H1 (cell line): Measurements from ENCODE around the gene CFAP141. TPM values are rescaled to one million over a fixed set of nuclear protein-coding genes. Genes with fewer than 3 reads are reported as not detected.

ENCODE experiments used
- microRNA counts: library from miRNA; unstranded; fragments of <30 nt; microRNA quantifications from one replicate; lab custom pipeline; 2015
- microRNA-seq, 2 experiments: library from miRNA; unstranded; fragments of <30 nt; microRNA quantifications; one replicate each; pipeline versions ENCODE4 to v1.2.0, GENCODE V29; 2016 to 2020; ENCODE audit warnings: borderline microRNAs expressed in 2 of 2, borderline number of aligned reads in 2 of 2, borderline replicate concordance in 1 of 2
- polyA plus RNA-seq, 7 experiments: library from polyadenylated mRNA; depleted of rRNA in 3 of 7; stranded (reverse) in 5 of 7; unstranded in 2 of 7; fragments of >200 nt in 5 of 7; fragments of 200-250 nt in 2 of 7; gene quantifications; 1 replicate in 5 of 7; 2 replicates in 1 of 7; 4 replicates in 1 of 7; pipeline versions ENCODE4 v1.2.1 to v1.2.3, GENCODE V29; 2011 to 2013; ENCODE audit warnings: missing spikeins in 2 of 7, mixed read lengths in 2 of 7
- small RNA-seq: library from polyadenylated mRNA; stranded (forward); fragments of <200 nt; extraction: miRNeasy Mini kit (QIAGEN cat#:217004); gene quantifications from one replicate; pipeline ENCODE3, GENCODE V24; 2013; ENCODE audit not compliant: insufficient read depth
- total RNA-seq: library from RNA; stranded (reverse); fragmentation: NEBNext Ultra II Directional; extraction: Animal tissue kit (Norgen Biotek cat#: 25700); gene quantifications from 2 replicates; pipeline ENCODE4 v1.2.1, GENCODE V29; 2021

CFAP141 gene
- total and polyA plus RNA-seq, 2 of the 8 experiments (the other 6 are each of a cell fraction or from before 2014, with no cell fraction given) = not detected

MicroRNA genes within 50 kb of the gene (microRNA counts, 767-probe panel; counts per million panel counts)
- microRNA hsa-miR-190b (lab: Ali Mortazavi, UCI) = 879 counts per million, percentile 95 among the panel's probes with 10 or more counts

Small RNA genes lying within 50 kb of the gene (microRNA-seq; reads per million reads assigned to microRNA genes)
- 0 to 0.20 reads per million in 2 experiments for gene MIR190B

Small RNA genes lying within 50 kb of the gene (small RNA-seq; reads per million reads assigned to genes)
- 3.9 reads per million, percentile 51 among the genes with 10 or more reads in this experiment for gene MIR190B

Other genes starting within 250 kb of the CFAP141 start
- 28.6 and 33.7 TPM in 2 replicates for gene CRTC2, start 247.7 kb downstream of the CFAP141 start, total RNA-seq
- 34.3 and 38.8 TPM in 2 replicates for gene CRTC2, start 247.7 kb downstream of the CFAP141 start, polyA plus RNA-seq (2011; rRNA removed)
- gene SLC39A1, start 242.8 kb downstream of the CFAP141 start, total RNA-seq = 238 and 244 TPM in 2 replicates
- gene SLC39A1, start 242.8 kb downstream of the CFAP141 start, polyA plus RNA-seq (2011; rRNA removed) = 318 and 337 TPM in 2 replicates
- gene CREB3L4, start 238.4 kb downstream of the CFAP141 start, total RNA-seq = 34.4 and 37.2 TPM in 2 replicates
- gene CREB3L4, start 238.4 kb downstream of the CFAP141 start, polyA plus RNA-seq (2011; rRNA removed) = 50.2 and 54.0 TPM in 2 replicates
- 91.1 and 93.0 TPM in 2 replicates for gene JTB, start 228.7 kb downstream of the CFAP141 start, total RNA-seq
- gene JTB, start 228.7 kb downstream of the CFAP141 start, polyA plus RNA-seq (2011; rRNA removed) = 122 and 136 TPM in 2 replicates
- 157 TPM in 2 replicates for gene RAB13, start 220.0 kb downstream of the CFAP141 start, total RNA-seq
- 65.7 and 70.5 TPM in 2 replicates for gene RAB13, start 220.0 kb downstream of the CFAP141 start, polyA plus RNA-seq (2011; rRNA removed)
- gene RPS27, start 215.6 kb downstream of the CFAP141 start, total RNA-seq = 1,810 and 1,941 TPM in 2 replicates
- 2,224 and 3,155 TPM in 2 replicates for gene RPS27, start 215.6 kb downstream of the CFAP141 start, polyA plus RNA-seq (2011; rRNA removed)
- gene NUP210L, start 51.3 kb downstream of the CFAP141 start, total RNA-seq = not detected in 2 replicates
- gene NUP210L, start 51.3 kb downstream of the CFAP141 start, polyA plus RNA-seq (2011; rRNA removed) = not detected in 2 replicates
- 572 and 586 TPM in 2 replicates for gene TPM3, start 14.2 kb downstream of the CFAP141 start, total RNA-seq
- 213 and 278 TPM in 2 replicates for gene TPM3, start 14.2 kb downstream of the CFAP141 start, polyA plus RNA-seq (2011; rRNA removed)
- gene UBAP2L, start 14.6 kb upstream of the CFAP141 start, total RNA-seq = 253 and 254 TPM in 2 replicates
- gene UBAP2L, start 14.6 kb upstream of the CFAP141 start, polyA plus RNA-seq (2011; rRNA removed) = 303 and 349 TPM in 2 replicates
- gene HAX1, start 66.3 kb upstream of the CFAP141 start, total RNA-seq = 73.7 and 82.2 TPM in 2 replicates
- 111 and 115 TPM in 2 replicates for gene HAX1, start 66.3 kb upstream of the CFAP141 start, polyA plus RNA-seq (2011; rRNA removed)
- gene AQP10, start 114.8 kb upstream of the CFAP141 start, total RNA-seq = not detected in 2 replicates
- not detected in 2 replicates for gene AQP10, start 114.8 kb upstream of the CFAP141 start, polyA plus RNA-seq (2011; rRNA removed)
- gene ATP8B2, start 119.2 kb upstream of the CFAP141 start, total RNA-seq = 59.3 and 61.4 TPM in 2 replicates
- gene ATP8B2, start 119.2 kb upstream of the CFAP141 start, polyA plus RNA-seq (2011; rRNA removed) = 70.1 and 98.5 TPM in 2 replicates
- 2.6 and 3.0 TPM in 2 replicates for gene IL6R, start 199.0 kb upstream of the CFAP141 start, total RNA-seq
- 2.3 and 3.3 TPM in 2 replicates for gene IL6R, start 199.0 kb upstream of the CFAP141 start, polyA plus RNA-seq (2011; rRNA removed)